ENCODE measurements around the gene CHMP6.

Gene CHMP6

DNA sequence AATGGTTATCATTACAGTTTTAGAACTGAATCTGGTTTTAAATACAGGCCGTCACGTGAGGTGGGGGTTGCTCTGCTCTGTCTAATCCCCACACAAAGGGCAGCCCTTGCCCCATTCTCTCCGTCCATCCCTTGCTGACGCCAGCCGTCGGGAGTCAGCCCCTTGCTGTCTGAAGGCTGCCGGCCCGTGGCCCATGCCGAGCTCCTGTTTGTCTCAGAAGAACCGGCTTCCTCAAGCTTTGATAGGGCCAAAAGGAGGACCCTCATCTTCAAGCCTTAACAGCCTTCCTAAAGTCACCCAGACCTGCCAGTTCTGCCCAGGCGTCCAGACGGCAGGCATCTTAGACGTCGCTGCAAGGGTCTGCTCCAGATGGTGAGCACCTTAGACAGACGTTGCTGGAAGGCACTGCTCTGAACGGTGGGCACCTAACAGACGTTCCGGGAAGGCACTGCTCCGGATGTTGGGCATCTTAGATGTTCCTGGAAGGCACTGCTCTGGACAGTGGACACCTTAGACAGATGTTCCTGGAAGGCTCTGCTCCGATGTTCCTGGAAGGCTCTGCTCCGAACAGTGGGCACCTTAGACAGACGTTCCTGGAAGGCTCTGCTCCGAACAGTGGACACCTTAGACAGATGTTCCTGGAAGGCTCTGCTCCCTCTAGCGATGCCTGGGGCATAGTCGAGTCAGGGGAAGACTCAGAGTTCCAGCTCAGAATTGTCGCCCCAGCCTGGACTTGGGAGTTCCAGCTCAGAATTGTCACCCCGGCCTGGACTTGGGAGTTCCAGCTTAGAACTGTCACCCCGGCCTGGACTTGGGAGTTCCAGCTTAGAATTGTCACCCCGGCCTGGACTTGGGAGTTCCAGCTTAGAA is 35.1 kb upstream of the CHMP6 start:
- Histone ChIP-seq H3K4me1 (ENCODE audit: control insufficient read depth in 5 of 5, insufficient read depth in 5 of 5, low read length in 5 of 5) (peaks cover 7 to 33% (median 22%) of the 10 kb centered on the region in 5 donors), H3K9me3 (ENCODE audit: control insufficient read depth in 5 of 5, low read length in 5 of 5) (no peaks in the 10 kb centered on the region), H3K4me3 (ENCODE audit: low read depth in 1 of 5, low read length in 5 of 5) (no peak overlapping the region), H3K36me3 (ENCODE audit: control insufficient read depth in 5 of 5, insufficient read depth in 5 of 5, low read length in 5 of 5) (peaks cover 0 to 28% (median 16%) of the 10 kb centered on the region in 5 donors), H3K27ac (ENCODE audit: low read depth, low read length) (no peak overlapping the region), H3K9ac (ENCODE audit: low read length in 5 of 5) (no peak overlapping the region), H3K27me3 (ENCODE audit: control insufficient read depth in 5 of 5, insufficient read depth in 4 of 5, low read length in 5 of 5) (no peaks in the 10 kb centered on the region)

DNA sequence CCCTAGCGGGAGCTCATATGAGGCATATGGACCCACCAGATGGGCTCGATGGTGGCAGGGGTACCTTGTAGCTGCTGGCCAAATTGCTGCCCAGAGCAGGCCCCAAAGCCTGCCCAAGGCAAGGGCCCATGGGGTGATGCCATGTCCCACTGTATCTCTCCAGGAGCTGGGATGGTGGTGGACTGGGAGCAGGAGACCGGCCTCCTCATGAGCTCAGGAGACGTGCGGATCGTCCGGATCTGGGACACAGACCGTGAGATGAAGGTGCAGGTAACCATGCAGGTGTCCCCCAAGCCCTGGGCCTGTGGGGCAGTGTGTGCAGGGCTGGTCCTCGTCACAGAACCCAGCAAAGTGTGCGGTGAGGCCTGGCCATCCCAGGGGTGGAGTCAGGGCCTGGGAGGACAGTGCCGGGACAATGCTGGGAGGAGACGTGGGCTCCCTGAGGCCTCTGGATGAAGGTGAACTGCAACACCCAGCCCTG is 34.1 kb upstream of the CHMP6 start:
- H3K27ac ChIP-seq (ENCODE audit: low read depth, low read length), result no peak overlapping the region
- H3K9ac ChIP-seq (ENCODE audit: low read length in 5 of 5), result no peak overlapping the region
- H3K4me3 ChIP-seq (ENCODE audit: low read depth in 1 of 5, low read length in 5 of 5), result no peak overlapping the region
- no peaks in the 10 kb centered on the region for H3K27me3 ChIP-seq (ENCODE audit: control insufficient read depth in 5 of 5, insufficient read depth in 4 of 5, low read length in 5 of 5)
- H3K36me3 ChIP-seq (ENCODE audit: control insufficient read depth in 5 of 5, insufficient read depth in 5 of 5, low read length in 5 of 5), result peaks cover 0 to 23% (median 9%) of the 10 kb centered on the region in 5 donors
- peaks cover 7 to 33% (median 22%) of the 10 kb centered on the region in 5 donors for H3K4me1 ChIP-seq (ENCODE audit: control insufficient read depth in 5 of 5, insufficient read depth in 5 of 5, low read length in 5 of 5)
- H3K9me3 ChIP-seq (ENCODE audit: control insufficient read depth in 5 of 5, low read length in 5 of 5), result no peaks in the 10 kb centered on the region

DNA sequence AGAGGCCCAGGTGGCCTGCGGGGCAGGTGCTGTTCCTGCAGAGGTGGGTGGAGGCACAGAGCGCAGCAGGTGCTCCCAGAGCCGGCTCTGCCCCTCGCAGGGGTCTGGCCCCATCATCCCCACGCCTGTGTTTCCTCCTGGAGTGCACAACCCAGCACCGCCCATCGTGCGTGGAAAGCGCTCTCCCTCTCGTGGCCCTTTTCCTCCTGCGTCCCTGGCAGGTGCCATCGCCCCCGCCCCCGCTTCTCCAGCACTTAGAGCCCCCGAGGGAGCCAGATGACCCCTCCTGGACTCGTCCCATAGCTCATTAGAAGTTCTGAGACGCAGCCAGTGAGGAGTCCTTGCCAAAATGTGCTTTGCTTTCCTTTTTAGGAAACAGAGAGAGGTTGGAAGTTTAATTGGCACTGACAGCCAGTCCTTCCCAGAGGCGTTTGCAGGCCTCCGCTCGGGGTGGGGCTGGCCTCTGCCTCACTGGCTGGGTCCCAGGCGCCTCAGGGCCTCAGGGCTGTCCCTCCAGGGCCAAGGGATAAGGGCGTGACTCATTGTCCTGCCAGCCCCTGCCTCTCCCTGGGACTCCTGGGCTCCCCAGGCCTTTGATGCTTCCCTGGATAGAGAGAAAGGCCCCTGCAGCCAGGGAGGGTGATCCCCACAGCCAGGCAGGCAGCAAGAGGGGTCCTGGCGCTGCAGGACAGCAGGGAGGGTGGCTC is 32.2 kb upstream of the CHMP6 start:
- H3K27me3 ChIP-seq (ENCODE audit: control insufficient read depth in 5 of 5, insufficient read depth in 4 of 5, low read length in 5 of 5), result no peaks in the 10 kb centered on the region
- H3K4me1 ChIP-seq (ENCODE audit: control insufficient read depth in 5 of 5, insufficient read depth in 5 of 5, low read length in 5 of 5), result peaks cover 7 to 33% (median 22%) of the 10 kb centered on the region in 5 donors
- peaks cover 0 to 29% (median 15%) of the 10 kb centered on the region in 5 donors for H3K36me3 ChIP-seq (ENCODE audit: control insufficient read depth in 5 of 5, insufficient read depth in 5 of 5, low read length in 5 of 5)
- peak overlapping the region in 1 of 5 donors; percentile 16 for H3K4me3 ChIP-seq (ENCODE audit: low read depth in 1 of 5, low read length in 5 of 5)
- peak overlapping the region in 2 of 5 donors; percentile 35 to 64 for H3K9ac ChIP-seq (ENCODE audit: low read length in 5 of 5)
- no peaks in the 10 kb centered on the region for H3K9me3 ChIP-seq (ENCODE audit: control insufficient read depth in 5 of 5, low read length in 5 of 5)
- peak overlapping the region; percentile 65 for H3K27ac ChIP-seq (ENCODE audit: low read depth, low read length)

DNA sequence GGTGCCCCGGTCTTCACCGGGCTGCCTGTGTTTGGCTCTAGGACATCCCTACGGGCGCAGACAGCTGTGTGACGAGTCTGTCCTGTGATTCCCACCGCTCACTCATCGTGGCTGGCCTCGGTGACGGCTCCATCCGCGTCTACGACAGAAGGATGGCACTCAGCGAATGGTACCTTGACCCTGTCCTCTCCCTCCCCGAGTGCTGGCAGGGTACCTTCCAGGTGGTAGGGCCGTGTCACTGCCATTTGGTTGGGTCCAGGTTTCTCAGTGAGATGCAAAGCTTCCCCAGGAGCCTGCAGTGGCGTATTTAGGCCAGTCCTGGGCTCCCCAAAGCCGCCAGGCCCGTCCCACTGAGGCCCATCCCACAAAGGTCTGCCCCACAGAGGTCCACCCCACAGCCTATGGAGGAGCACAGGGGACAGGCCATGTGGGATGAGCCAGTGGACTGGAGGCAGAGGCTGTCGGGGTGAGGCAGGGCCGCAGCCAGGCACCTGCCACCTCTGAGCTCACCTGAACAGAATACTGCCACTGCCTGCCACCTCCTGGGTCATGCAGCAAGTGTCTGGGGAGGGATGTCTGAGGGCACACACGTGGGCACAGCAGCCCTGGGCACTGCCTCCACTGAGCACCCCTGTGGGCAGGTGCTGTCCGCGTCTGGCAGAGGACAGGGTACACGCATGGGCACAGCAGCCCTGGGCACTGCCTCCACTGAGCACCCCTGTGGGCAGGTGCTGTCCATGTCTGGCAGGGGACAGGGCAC is 31.4 kb upstream of the CHMP6 start:
- no peaks in the 10 kb centered on the region for H3K9me3 ChIP-seq (ENCODE audit: control insufficient read depth in 5 of 5, low read length in 5 of 5)
- H3K27me3 ChIP-seq (ENCODE audit: control insufficient read depth in 5 of 5, insufficient read depth in 4 of 5, low read length in 5 of 5), result no peaks in the 10 kb centered on the region
- H3K9ac ChIP-seq (ENCODE audit: low read length in 5 of 5), result peak overlapping the region in 1 of 5 donors; percentile 64
- H3K36me3 ChIP-seq (ENCODE audit: control insufficient read depth in 5 of 5, insufficient read depth in 5 of 5, low read length in 5 of 5), result peaks cover 0 to 31% (median 20%) of the 10 kb centered on the region in 5 donors
- H3K4me1 ChIP-seq (ENCODE audit: control insufficient read depth in 5 of 5, insufficient read depth in 5 of 5, low read length in 5 of 5), result peaks cover 7 to 33% (median 22%) of the 10 kb centered on the region in 5 donors
- peak overlapping the region; percentile 65 for H3K27ac ChIP-seq (ENCODE audit: low read depth, low read length)
- peak overlapping the region in 1 of 5 donors; percentile 16 for H3K4me3 ChIP-seq (ENCODE audit: low read depth in 1 of 5, low read length in 5 of 5)

DNA sequence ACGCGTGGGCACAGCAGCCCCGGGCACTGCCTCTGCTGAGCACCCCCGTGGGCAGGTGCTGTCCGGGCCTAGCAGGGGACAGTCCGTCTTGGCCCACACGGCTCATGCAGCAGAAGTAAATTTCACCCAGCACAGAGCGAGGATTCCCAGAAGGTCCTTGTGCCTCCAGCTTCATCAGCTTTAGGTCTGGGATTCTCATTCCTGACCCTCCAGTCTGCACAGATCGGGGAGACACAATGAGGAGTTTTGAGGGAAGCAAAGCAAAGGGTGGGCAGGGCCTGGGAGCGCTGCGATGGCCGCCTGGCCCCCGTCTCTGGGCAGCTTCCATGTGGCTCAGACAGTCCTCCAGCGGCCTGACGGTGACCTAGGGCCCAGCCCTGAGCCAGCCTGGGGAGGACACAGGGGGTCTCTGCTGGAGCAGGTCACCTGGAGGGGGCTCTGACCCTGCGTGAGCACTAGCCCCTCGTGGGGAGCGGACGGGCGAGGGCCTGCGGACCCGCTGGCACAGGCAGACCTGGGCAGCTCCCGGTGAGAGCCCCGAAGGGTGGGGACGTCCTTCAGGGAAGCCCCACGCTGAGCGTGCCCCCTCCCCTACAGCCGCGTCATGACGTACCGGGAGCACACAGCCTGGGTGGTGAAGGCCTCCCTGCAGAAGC is 30.7 kb upstream of the CHMP6 start:
- Histone ChIP-seq H3K9me3 (ENCODE audit: control insufficient read depth in 5 of 5, low read length in 5 of 5) (no peaks in the 10 kb centered on the region), H3K27me3 (ENCODE audit: control insufficient read depth in 5 of 5, insufficient read depth in 4 of 5, low read length in 5 of 5) (no peaks in the 10 kb centered on the region), H3K27ac (ENCODE audit: low read depth, low read length) (no peak overlapping the region), H3K4me1 (ENCODE audit: control insufficient read depth in 5 of 5, insufficient read depth in 5 of 5, low read length in 5 of 5) (peaks cover 7 to 29% (median 20%) of the 10 kb centered on the region in 5 donors), H3K4me3 (ENCODE audit: low read depth in 1 of 5, low read length in 5 of 5) (no peak overlapping the region), H3K36me3 (ENCODE audit: control insufficient read depth in 5 of 5, insufficient read depth in 5 of 5, low read length in 5 of 5) (peaks cover 0 to 33% (median 25%) of the 10 kb centered on the region in 5 donors), H3K9ac (ENCODE audit: low read length in 5 of 5) (no peak overlapping the region)

DNA sequence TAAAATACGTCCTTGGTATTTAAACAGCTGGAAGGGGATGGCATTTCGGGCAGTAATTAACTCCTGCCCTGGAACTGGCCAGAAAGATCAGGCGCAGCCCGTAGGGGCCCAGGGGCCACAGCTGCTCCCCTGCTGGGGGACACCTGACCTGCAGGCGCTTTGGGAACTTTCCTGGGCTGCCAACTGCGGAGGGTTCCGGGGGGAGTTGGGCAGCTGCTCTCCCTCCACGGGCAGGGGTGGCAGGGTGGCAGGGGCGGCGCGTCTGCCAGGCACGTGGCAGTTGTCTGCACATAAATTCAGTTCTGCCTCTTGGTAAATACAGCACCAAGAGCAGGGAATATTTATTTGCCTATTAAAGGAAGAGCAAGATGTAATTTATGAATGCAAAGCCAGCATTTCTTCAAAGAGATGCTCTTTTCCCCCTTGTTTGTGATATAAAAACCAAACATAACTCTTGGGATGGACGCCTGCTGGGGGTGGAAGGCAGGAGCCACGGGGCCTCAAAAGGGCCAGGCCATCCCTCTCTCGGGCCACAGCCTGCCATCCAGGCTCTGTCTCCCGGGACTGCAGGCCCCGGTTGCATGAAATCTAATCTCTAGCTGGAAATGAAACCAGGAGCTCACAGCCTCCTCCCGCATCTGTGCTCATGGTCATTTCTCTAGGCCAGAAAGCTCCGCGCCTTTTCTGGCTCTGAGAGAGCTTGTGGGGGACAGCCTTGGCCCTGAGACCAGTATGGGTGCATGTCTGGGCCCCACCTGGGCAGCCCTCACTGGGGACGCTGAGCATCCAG is 29.9 kb upstream of the CHMP6 start:
- H3K27me3 ChIP-seq (ENCODE audit: control insufficient read depth in 5 of 5, insufficient read depth in 4 of 5, low read length in 5 of 5), result no peaks in the 10 kb centered on the region
- no peak overlapping the region for H3K9ac ChIP-seq (ENCODE audit: low read length in 5 of 5)
- H3K9me3 ChIP-seq (ENCODE audit: control insufficient read depth in 5 of 5, low read length in 5 of 5), result no peaks in the 10 kb centered on the region
- peaks cover 0 to 33% (median 25%) of the 10 kb centered on the region in 5 donors for H3K36me3 ChIP-seq (ENCODE audit: control insufficient read depth in 5 of 5, insufficient read depth in 5 of 5, low read length in 5 of 5)
- H3K27ac ChIP-seq (ENCODE audit: low read depth, low read length), result no peak overlapping the region
- peaks cover 7 to 23% (median 20%) of the 10 kb centered on the region in 5 donors for H3K4me1 ChIP-seq (ENCODE audit: control insufficient read depth in 5 of 5, insufficient read depth in 5 of 5, low read length in 5 of 5)
- no peak overlapping the region for H3K4me3 ChIP-seq (ENCODE audit: low read depth in 1 of 5, low read length in 5 of 5)

DNA sequence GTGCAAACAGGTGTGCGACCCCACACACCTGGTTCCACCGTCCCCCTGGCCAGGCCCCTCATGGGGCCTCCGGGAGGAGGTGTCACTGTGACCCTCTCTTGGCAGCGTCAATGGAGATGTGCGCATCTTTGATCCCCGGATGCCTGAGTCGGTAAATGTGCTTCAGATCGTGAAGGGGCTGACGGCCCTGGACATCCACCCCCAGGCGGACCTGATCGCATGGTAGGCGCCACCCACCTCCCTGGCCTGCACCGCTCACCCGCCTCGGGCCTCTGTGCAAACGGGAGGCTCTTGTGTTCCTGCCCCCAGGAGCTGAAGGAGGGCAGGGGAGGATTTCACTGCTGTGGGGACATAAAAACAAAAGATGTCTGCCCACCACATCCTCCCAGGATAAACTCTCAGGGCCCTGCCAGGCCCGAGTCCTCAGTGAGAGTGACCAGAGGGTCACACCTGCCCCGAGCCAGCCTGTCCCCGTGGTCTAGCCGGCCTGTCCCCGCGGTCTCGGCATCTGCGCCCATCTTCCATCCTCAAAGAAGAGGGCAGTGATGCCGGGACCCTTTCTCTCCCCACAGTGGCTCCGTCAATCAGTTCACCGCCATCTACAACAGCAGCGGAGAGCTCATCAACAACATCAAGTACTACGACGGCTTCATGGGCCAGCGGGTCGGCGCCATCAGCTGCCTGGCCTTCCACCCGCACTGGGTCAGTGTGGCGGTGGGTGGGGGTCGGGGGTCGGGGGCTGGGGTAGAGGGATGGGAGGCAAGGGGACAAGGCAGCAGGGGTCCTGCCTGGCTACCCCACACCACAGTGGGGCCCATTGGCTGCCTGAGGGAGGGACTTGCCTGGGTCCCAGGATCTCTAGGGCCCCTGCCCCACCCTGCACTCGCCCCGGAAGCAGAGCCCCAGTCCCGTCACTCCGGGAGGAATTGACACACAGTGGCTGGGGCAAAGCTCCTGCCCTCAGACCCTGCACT is 29.0 kb upstream of the CHMP6 start:
- no peaks in the 10 kb centered on the region for H3K9me3 ChIP-seq (ENCODE audit: control insufficient read depth in 5 of 5, low read length in 5 of 5)
- peaks cover 0 to 31% (median 25%) of the 10 kb centered on the region in 5 donors for H3K36me3 ChIP-seq (ENCODE audit: control insufficient read depth in 5 of 5, insufficient read depth in 5 of 5, low read length in 5 of 5)
- no peaks in the 10 kb centered on the region for H3K27me3 ChIP-seq (ENCODE audit: control insufficient read depth in 5 of 5, insufficient read depth in 4 of 5, low read length in 5 of 5)
- H3K4me1 ChIP-seq (ENCODE audit: control insufficient read depth in 5 of 5, insufficient read depth in 5 of 5, low read length in 5 of 5), result peaks cover 7 to 23% (median 20%) of the 10 kb centered on the region in 5 donors
- no peak overlapping the region for H3K27ac ChIP-seq (ENCODE audit: low read depth, low read length)
- H3K9ac ChIP-seq (ENCODE audit: low read length in 5 of 5), result no peak overlapping the region
- H3K4me3 ChIP-seq (ENCODE audit: low read depth in 1 of 5, low read length in 5 of 5), result no peak overlapping the region

DNA sequence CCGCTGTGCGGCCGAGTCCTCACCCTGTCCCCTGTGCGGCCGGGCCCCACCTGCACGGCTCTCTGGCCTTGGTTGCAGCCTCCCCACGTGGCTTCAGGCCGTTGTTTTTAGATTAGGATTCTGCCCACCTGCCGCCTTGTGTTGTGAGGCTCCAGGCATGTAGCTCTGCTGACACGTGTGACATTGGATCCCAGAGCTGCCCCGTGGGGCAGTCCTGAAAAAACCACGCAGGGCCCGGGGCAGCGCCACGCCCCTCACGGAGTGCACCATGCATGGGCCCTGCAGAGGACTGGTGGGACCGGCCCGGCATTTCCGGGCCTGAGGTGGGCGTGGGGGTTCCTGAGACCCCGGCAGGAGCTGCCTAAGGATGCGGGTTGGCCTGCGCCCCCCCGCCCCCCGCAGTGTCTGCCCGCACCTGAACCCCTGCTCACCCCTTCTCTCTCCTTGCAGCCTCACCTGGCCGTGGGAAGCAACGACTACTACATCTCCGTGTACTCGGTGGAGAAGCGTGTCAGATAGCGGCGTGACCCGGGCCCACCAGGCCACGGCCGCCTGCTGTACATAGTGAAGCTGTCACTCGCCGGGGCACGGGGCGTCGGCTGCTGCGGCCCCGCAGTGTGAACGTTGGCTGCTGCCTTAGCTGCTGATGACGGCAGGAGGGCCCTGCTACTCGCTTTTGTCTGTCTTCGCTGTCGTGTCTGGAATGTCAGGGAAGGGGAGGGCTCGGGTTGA is 27.7 kb upstream of the CHMP6 start:
- Histone ChIP-seq H3K4me1 (ENCODE audit: control insufficient read depth in 5 of 5, insufficient read depth in 5 of 5, low read length in 5 of 5) (peaks cover 14 to 28% (median 27%) of the 10 kb centered on the region in 5 donors), H3K36me3 (ENCODE audit: control insufficient read depth in 5 of 5, insufficient read depth in 5 of 5, low read length in 5 of 5) (peaks cover 0 to 30% (median 25%) of the 10 kb centered on the region in 5 donors), H3K9me3 (ENCODE audit: control insufficient read depth in 5 of 5, low read length in 5 of 5) (no peaks in the 10 kb centered on the region), H3K27me3 (ENCODE audit: control insufficient read depth in 5 of 5, insufficient read depth in 4 of 5, low read length in 5 of 5) (no peaks in the 10 kb centered on the region), H3K9ac (ENCODE audit: low read length in 5 of 5) (no peak overlapping the region), H3K4me3 (ENCODE audit: low read depth in 1 of 5, low read length in 5 of 5) (no peak overlapping the region), H3K27ac (ENCODE audit: low read depth, low read length) (no peak overlapping the region)
